HEK293T (cell line): ENCODE results near the gene PAQR8.

Source experiments
- BHLHE40 ChIP-seq: fragments of 450-650 bp; IDR thresholded peaks from 2 replicates; pipeline ENCODE4 v1.6.1; 2016; ENCODE audit warnings: mild to moderate bottlenecking, moderate library complexity, borderline replicate concordance
- ELF4 ChIP-seq: fragments of 450-650 bp; IDR thresholded peaks from 2 replicates; pipeline ENCODE4 v1.6.1; 2017; ENCODE audit warnings: antibody characterized with exemption
- FOXK2 ChIP-seq: fragments of 450-650 bp; IDR thresholded peaks from 2 replicates; pipeline ENCODE4 v1.6.1; 2016; ENCODE audit warnings: mild to moderate bottlenecking
- FOXM1 ChIP-seq: fragments of 450-650 bp; IDR thresholded peaks from 2 replicates; pipeline ENCODE4 v1.6.1; 2017; ENCODE audit warnings: mild to moderate bottlenecking, borderline replicate concordance
- SUZ12 ChIP-seq: fragments of 450-650 bp; IDR thresholded peaks from 2 replicates; pipeline ENCODE4 v1.6.1; 2016; ENCODE audit warnings: mild to moderate bottlenecking
- TF ChIP-seq, protein P1 (sequence below): fragments of 450-650 bp; IDR thresholded peaks from 2 replicates; pipeline ENCODE4 v1.6.1; 2016

DNA sequence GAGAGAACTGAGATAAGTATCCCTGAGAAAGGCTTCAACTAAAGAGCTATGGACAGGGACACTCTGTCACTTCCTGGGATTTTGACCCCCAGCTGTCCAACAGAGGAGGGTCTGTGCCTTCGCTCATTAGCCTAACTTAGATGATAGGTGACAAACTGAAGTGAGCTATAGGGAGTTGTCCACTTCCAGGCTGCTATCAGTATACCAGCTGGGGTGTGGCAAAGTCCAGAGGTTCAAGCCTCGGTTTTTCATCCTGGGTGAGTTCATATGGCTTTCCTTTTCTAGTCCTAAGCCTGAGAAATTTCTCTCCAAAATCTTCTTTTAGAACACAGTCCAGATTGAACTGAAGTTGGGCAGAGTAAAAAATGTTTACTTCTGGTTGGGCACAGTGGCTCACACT, 5.9 kb upstream of the PAQR8 start:
- TF ChIP-seq BHLHE40 (no peak), SUZ12 (no peak), FOXK2 (no peak), ELF4 (no peak), FOXM1 (no peak)
- TF ChIP-seq, protein P1, sequence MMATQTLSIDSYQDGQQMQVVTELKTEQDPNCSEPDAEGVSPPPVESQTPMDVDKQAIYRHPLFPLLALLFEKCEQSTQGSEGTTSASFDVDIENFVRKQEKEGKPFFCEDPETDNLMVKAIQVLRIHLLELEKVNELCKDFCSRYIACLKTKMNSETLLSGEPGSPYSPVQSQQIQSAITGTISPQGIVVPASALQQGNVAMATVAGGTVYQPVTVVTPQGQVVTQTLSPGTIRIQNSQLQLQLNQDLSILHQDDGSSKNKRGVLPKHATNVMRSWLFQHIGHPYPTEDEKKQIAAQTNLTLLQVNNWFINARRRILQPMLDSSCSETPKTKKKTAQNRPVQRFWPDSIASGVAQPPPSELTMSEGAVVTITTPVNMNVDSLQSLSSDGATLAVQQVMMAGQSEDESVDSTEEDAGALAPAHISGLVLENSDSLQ = no peak
